ENCODE results near the gene COX18. TPM values are rescaled to one million over a fixed set of nuclear protein-coding genes. Genes with fewer than 3 reads are reported as not detected.

The COX18 gene
- polyA plus RNA-seq, 1 experiment: 16.7 TPM

- peaks cover 5% of the 10 kb centered on the region for H3K27me3 ChIP-seq (ENCODE audit: control insufficient read depth, insufficient read depth, low read length)
- H3K9me3 ChIP-seq (ENCODE audit: control insufficient read depth, insufficient read depth, low read length): no peaks in the 10 kb centered on the region
- TF ChIP-seq CTCF (IDR thresholded peaks at IDR 0.05; ENCODE audit: low read depth, low read length): peak; percentile 66
- no peak overlapping the region for H3K27ac ChIP-seq (ENCODE audit: low read depth, low read length)
- POLR2A ChIA-PET: no interaction called here
- peak; percentile 7 for DNase-seq (ENCODE audit: low read depth, low spot score)
- CTCF ChIA-PET: interaction anchor here (0.5 to 2.3 kb wide), 15 partner anchors 10 to 546 kb away, joined by 3 to 14 read pairs (median 4); no protein-coding TSS in a partner anchor
- H3K4me3 ChIP-seq (ENCODE audit: low read depth, low read length): no peak overlapping the region
Measured at GRCh38 chr4:73019462-73020047, 50.0 kb downstream of the COX18 start.

- Histone ChIP-seq H3K27me3 (ENCODE audit: control insufficient read depth, insufficient read depth, low read length) (peaks cover 3% of the 10 kb centered on the region), H3K9me3 (ENCODE audit: control insufficient read depth, insufficient read depth, low read length) (no peaks in the 10 kb centered on the region), H3K4me3 (ENCODE audit: low read depth, low read length) (no peak overlapping the region), H3K27ac (ENCODE audit: low read depth, low read length) (no peak overlapping the region)
- POLR2A ChIA-PET: no interaction called here
- CTCF ChIA-PET: interaction anchor here (1.7 to 2.3 kb wide), 2 partner anchors 316 to 513 kb away, joined by 5 to 14 read pairs; no protein-coding TSS in a partner anchor
- TF ChIP-seq CTCF (IDR thresholded peaks at IDR 0.05; ENCODE audit: low read depth, low read length): no peak
- DNase-seq (ENCODE audit: low read depth, low spot score): no peak
Measured at GRCh38 chr4:73018595-73018994, 50.9 kb downstream of the COX18 start.

- H3K27me3 ChIP-seq (ENCODE audit: control insufficient read depth, insufficient read depth, low read length): no peaks in the 10 kb centered on the region
- no peak overlapping the region for H3K4me3 ChIP-seq (ENCODE audit: low read depth, low read length)
- peaks cover 22% of the 10 kb centered on the region for H3K9me3 ChIP-seq (ENCODE audit: control insufficient read depth, insufficient read depth, low read length)
- no peak for TF ChIP-seq CTCF (IDR thresholded peaks at IDR 0.05; ENCODE audit: low read depth, low read length)
- H3K27ac ChIP-seq (ENCODE audit: low read depth, low read length): no peak overlapping the region
- ChIA-PET CTCF (no interaction called here), POLR2A (no interaction called here)
- no peak for DNase-seq (ENCODE audit: low read depth, low spot score)
Measured at GRCh38 chr4:73013310-73013709, 56.2 kb downstream of the COX18 start.

- H3K4me3 ChIP-seq (ENCODE audit: low read depth, low read length): no peak overlapping the region
- no peak for TF ChIP-seq CTCF (IDR thresholded peaks at IDR 0.05; ENCODE audit: low read depth, low read length)
- no peaks in the 10 kb centered on the region for H3K27me3 ChIP-seq (ENCODE audit: control insufficient read depth, insufficient read depth, low read length)
- DNase-seq (ENCODE audit: low read depth, low spot score): no peak
- no peak overlapping the region for H3K27ac ChIP-seq (ENCODE audit: low read depth, low read length)
- POLR2A ChIA-PET: no interaction called here
- CTCF ChIA-PET: no interaction called here
- H3K9me3 ChIP-seq (ENCODE audit: control insufficient read depth, insufficient read depth, low read length): peaks cover 22% of the 10 kb centered on the region
Measured at GRCh38 chr4:73012673-73013072, 56.8 kb downstream of the COX18 start.

- TF ChIP-seq CTCF (IDR thresholded peaks at IDR 0.05; ENCODE audit: low read depth, low read length): no peak
- Histone ChIP-seq H3K9me3 (ENCODE audit: control insufficient read depth, insufficient read depth, low read length) (peaks cover 22% of the 10 kb centered on the region), H3K4me3 (ENCODE audit: low read depth, low read length) (no peak overlapping the region), H3K27ac (ENCODE audit: low read depth, low read length) (no peak overlapping the region), H3K27me3 (ENCODE audit: control insufficient read depth, insufficient read depth, low read length) (no peaks in the 10 kb centered on the region)
- CTCF ChIA-PET: no interaction called here
- DNase-seq (ENCODE audit: low read depth, low spot score): no peak
- POLR2A ChIA-PET: no interaction called here
Measured at GRCh38 chr4:73011629-73011985, 57.9 kb downstream of the COX18 start.

Measured in AG04450 (cell line).